HCT116 (cell line): ENCODE measurements around the gene DDX47. TPM values are rescaled to one million over a fixed set of nuclear protein-coding genes. Genes with fewer than 3 reads are reported as not detected.

Experiments
- ATAC-seq: fragments of 200-7000 bp; cut with Tn5 transposase; 2 replicates; pipeline ENCODE4 v1.9.1; 2020; ENCODE audit warnings: mild to moderate bottlenecking, moderate library complexity
- BruUV-seq: library from RNA; stranded (reverse); fragments of 400-500 nt; replicated peaks from 2 replicates; lab custom pipeline; 2021; lab: Mats Ljungman, UMichigan
- CTCF ChIA-PET: fragments of 300-600 bp; sonication (Branson Sonifier 250); formaldehyde crosslinking; loops from one replicate; lab custom pipeline; 2021; ENCODE audit warnings: antibody characterized with exemption; lab: Charles Lee
- POLR2A ChIA-PET: fragments of 300-600, 350-600 bp; sonication (Branson Sonifier 250); formaldehyde crosslinking; loops from one replicate; lab custom pipeline; 2021; ENCODE audit warnings: antibody characterized with exemption; lab: Charles Lee
- RAD21 ChIA-PET, 2 experiments: fragments of 300-600 bp; sonication (Branson Sonifier 250); formaldehyde crosslinking; loops; one replicate each; lab custom pipeline; 2023; ENCODE audit warnings: low total read pairs in 2 of 2; ENCODE audit not compliant: uncharacterized antibody in 2 of 2, unreplicated experiment in 2 of 2, low non-redundant PET in 1 of 2; lab: Charles Lee
- DNase-seq: peaks from one replicate; pipeline ENCODE4 v3.0.0-alpha.2; 2010; ENCODE audit warnings: low read depth, low spot score
- H2AFZ ChIP-seq: fragments of 200-600 bp; shearing (Covaris generic), sonication (generic); 2 replicates; pipeline ENCODE4 v1.6.1; 2017; ENCODE audit warnings: low read depth, mixed run types, mixed read lengths, antibody characterized with exemption, low read length; ENCODE audit not compliant: poor library complexity, severe bottlenecking
- H3K27ac ChIP-seq: 2 replicates; pipeline ENCODE4 v1.5.1; 2012; ENCODE audit warnings: low read depth, low read length
- H3K27me3 ChIP-seq: fragments of 200-600 bp; sonication (generic); 2 replicates; pipeline ENCODE4 v1.6.1; 2016; ENCODE audit warnings: mixed run types, low read length, mixed read lengths; ENCODE audit not compliant: insufficient read depth
- H3K36me3 ChIP-seq, 2 experiments: fragments of 200-500 bp in 1 of 2; fragments of 200-600 bp in 1 of 2; sonication (Bioruptor generic) in 1 of 2; sonication (generic) in 1 of 2; 2 replicates each; pipeline versions ENCODE4 v1.5.1 to v1.6.1; 2014 to 2016; ENCODE audit warnings: low read length in 2 of 2, inconsistent platforms in 1 of 2, mixed read lengths in 1 of 2, mixed run types in 1 of 2; ENCODE audit not compliant: insufficient read depth in 2 of 2, control insufficient read depth in 1 of 2
- H3K4me1 ChIP-seq, 2 experiments: fragments of 200-600 bp in 1 of 2; sonication (generic) in 1 of 2; 2 replicates each; pipeline versions ENCODE4 v1.5.1 to v1.6.1; 2012 to 2017; ENCODE audit warnings: low read length in 2 of 2, inconsistent platforms in 1 of 2, mild to moderate bottlenecking in 1 of 2, mixed read lengths in 1 of 2, mixed run types in 1 of 2, moderate library complexity in 1 of 2; ENCODE audit not compliant: insufficient read depth in 2 of 2, control insufficient read depth in 1 of 2
- H3K4me2 ChIP-seq: fragments of 200-600 bp; sonication (generic); 2 replicates; pipeline ENCODE4 v1.6.1; 2017; ENCODE audit warnings: mixed run types, low read length, mixed read lengths
- H3K4me3 ChIP-seq, 2 experiments: fragments of 200-600 bp in 1 of 2; sonication (generic) in 1 of 2; replicated peaks in 1 of 2; 2 replicates each; pipeline ENCODE4 v1.5.1; 2011 to 2016; ENCODE audit warnings: low read length in 2 of 2, control low read depth in 1 of 2, low read depth in 1 of 2, mild to moderate bottlenecking in 1 of 2, mixed read lengths in 1 of 2, mixed run types in 1 of 2
- H3K79me2 ChIP-seq: fragments of 200-600 bp; sonication (generic); 2 replicates; pipeline ENCODE4 v1.6.1; 2017; ENCODE audit warnings: mild to moderate bottlenecking, mixed run types, low read length, moderate library complexity, mixed read lengths; ENCODE audit not compliant: insufficient read depth
- H3K9ac ChIP-seq: fragments of 200-600 bp; sonication (generic); 2 replicates; pipeline ENCODE4 v1.6.1; 2016; ENCODE audit warnings: low read length, mixed read lengths
- H3K9me2 ChIP-seq: fragments of 200-600 bp; sonication (generic), shearing (Covaris generic); 2 replicates; pipeline ENCODE4 v1.6.1; 2017; ENCODE audit warnings: mixed run types, mild to moderate bottlenecking, moderate library complexity; ENCODE audit not compliant: insufficient read depth
- H3K9me3 ChIP-seq, 2 experiments: fragments of 200-500 bp in 1 of 2; fragments of 200-600 bp in 1 of 2; sonication (Bioruptor generic) in 1 of 2; sonication (generic) in 1 of 2; 2 replicates each; pipeline ENCODE4 v1.6.1; 2014 to 2017; ENCODE audit warnings: low read length in 2 of 2, mixed read lengths in 2 of 2, inconsistent platforms in 1 of 2, low read depth in 1 of 2, mild to moderate bottlenecking in 1 of 2, mixed run types in 1 of 2, moderate library complexity in 1 of 2; ENCODE audit not compliant: control insufficient read depth in 1 of 2, insufficient read depth in 1 of 2
- H4K20me1 ChIP-seq: fragments of 200-600 bp; sonication (generic), shearing (Covaris generic); 2 replicates; pipeline ENCODE4 v1.6.1; 2017; ENCODE audit warnings: mixed run types, mild to moderate bottlenecking, moderate library complexity; ENCODE audit not compliant: insufficient read depth
- ATF3 ChIP-seq: IDR thresholded peaks from 2 replicates; pipeline ENCODE4 v1.6.1; 2012
- CBX3 ChIP-seq: IDR thresholded peaks from 2 replicates; pipeline ENCODE4 v1.6.1; 2012; ENCODE audit warnings: low read depth
- EGR1 ChIP-seq: IDR thresholded peaks from 2 replicates; pipeline ENCODE4 v1.6.1; 2012; ENCODE audit warnings: low read depth
- EZH2 ChIP-seq: fragments of 200-600 bp; sonication (generic); IDR thresholded peaks from 2 replicates; pipeline ENCODE4 v1.6.1; 2017; ENCODE audit warnings: antibody characterized with exemption, mixed run types
- EZH2phosphoT487 ChIP-seq: fragments of 200-600 bp; IDR thresholded peaks from 2 replicates; pipeline ENCODE4 v1.6.1; 2018; ENCODE audit warnings: antibody characterized with exemption, borderline replicate concordance
- POLR2A ChIP-seq: IDR thresholded peaks from 2 replicates; pipeline ENCODE4 v1.7.0; 2011; ENCODE audit warnings: borderline replicate concordance; ENCODE audit not compliant: insufficient read depth, insufficient read length; ENCODE audit errors: extremely low read depth
- POLR2AphosphoS5 ChIP-seq: IDR thresholded peaks from 2 replicates; pipeline ENCODE4 v1.6.1; 2011; ENCODE audit warnings: mild to moderate bottlenecking, low read depth, low read length, moderate library complexity
- RAD21 ChIP-seq: IDR thresholded peaks from 2 replicates; pipeline ENCODE4 v1.6.1; 2012; ENCODE audit warnings: low read depth, mild to moderate bottlenecking
- REST ChIP-seq: IDR thresholded peaks from 2 replicates; pipeline ENCODE4 v1.6.1; 2012; ENCODE audit warnings: low read depth
- SIN3A ChIP-seq: IDR thresholded peaks from 2 replicates; pipeline ENCODE4 v1.6.1; 2012; ENCODE audit warnings: low read depth
- SP1 ChIP-seq: IDR thresholded peaks from 2 replicates; pipeline ENCODE4 v1.6.1; 2012; ENCODE audit warnings: low read depth
- TCF7L2 ChIP-seq: IDR thresholded peaks from 2 replicates; pipeline ENCODE4 v1.7.0; 2011; ENCODE audit warnings: borderline replicate concordance, inconsistent platforms; ENCODE audit not compliant: insufficient read depth, insufficient read length; ENCODE audit errors: extremely low read depth
- ZBTB33 ChIP-seq: IDR thresholded peaks from 2 replicates; pipeline ENCODE4 v1.6.1; 2011; ENCODE audit warnings: mild to moderate bottlenecking, low read length, moderate library complexity; ENCODE audit not compliant: insufficient replicate concordance; ENCODE audit errors: extremely low read depth
- ZFX ChIP-seq: fragments of 450-650 bp; IDR thresholded peaks from 2 replicates; pipeline ENCODE4 v1.6.1; 2017
- intact Hi-C: fragments of 100-400 bp; cut with micrococcal nuclease; formaldehyde crosslinking; loops from 2 replicates; pipeline ENCODE4 v1.10.0; 2022
- total RNA-seq: library from RNA; stranded (reverse); gene quantifications from one replicate; pipeline ENCODE4 v1.2.1, GENCODE V29; 2021; ENCODE audit not compliant: unreplicated experiment

The DDX47 gene
- total RNA-seq, 1 experiment from 2014 or later, result 103 TPM

GRCh38 chr12:12777092-12777491 is 36.1 kb upstream of the DDX47 start:
- H3K4me2 ChIP-seq, result no peak overlapping the region
- peak; percentile 56; the same call in 1 of the 2 replicates for ATAC-seq
- intact Hi-C loops, result no loop called here
- TF ChIP-seq EZH2 (no peak), POLR2A (no peak), EGR1 (no peak), SP1 (no peak), POLR2AphosphoS5 (no peak), TCF7L2 (no peak), ZBTB33 (no peak), ATF3 (no peak), RAD21 (no peak), CBX3 (no peak), SIN3A (no peak), REST (no peak), EZH2phosphoT487 (no peak), ZFX (no peak)
- no peak overlapping the region for H3K27ac ChIP-seq
- no TSS peak for BruUV-seq
- H4K20me1 ChIP-seq, result no peaks in the 10 kb centered on the region
- H3K4me3 ChIP-seq, result no peak overlapping the region
- ChIA-PET POLR2A (no interaction called here), RAD21 (no interaction called here), CTCF (interaction anchor here (2.0 kb wide), 1 partner anchor 40 kb away, joined by 5 read pairs; no protein-coding TSS in a partner anchor)
- DNase-seq, result no peak
- H3K27me3 ChIP-seq, result no peaks in the 10 kb centered on the region
- no peaks in the 10 kb centered on the region for H3K9me3 ChIP-seq
- no peak overlapping the region for H3K9ac ChIP-seq
- no peak overlapping the region for H2AFZ ChIP-seq
- H3K4me1 ChIP-seq, result peaks cover 14 to 17% of the 10 kb centered on the region in 2 experiments; a peak in 3 of 4 replicates
- H3K9me2 ChIP-seq, result no peaks in the 10 kb centered on the region
- no peaks in the 10 kb centered on the region for H3K36me3 ChIP-seq
- H3K79me2 ChIP-seq, result no peaks in the 10 kb centered on the region
